GM23338 (cell line): ENCODE results near the gene TRAF5. TPM values are rescaled to one million over a fixed set of nuclear protein-coding genes. Genes with fewer than 3 reads are reported as not detected.

Experiments
- ATAC-seq: fragments of 200-7000 bp; cut with Tn5 transposase; 3 replicates; pipeline ENCODE4 v1.9.1; 2020
- DNase-seq: peaks from one replicate; pipeline ENCODE4 v3.0.0-alpha.2; 2015; ENCODE audit warnings: low spot score
- H2AFZ ChIP-seq: fragments of 200-600 bp; sonication (generic); 2 replicates; pipeline ENCODE4 v1.8.0; 2016; ENCODE audit warnings: antibody characterized with exemption, mild to moderate bottlenecking, moderate library complexity
- H3F3A ChIP-seq: fragments of 200-600 bp; sonication (generic); replicated peaks from 2 replicates; pipeline ENCODE4 v1.8.0; 2017; ENCODE audit warnings: antibody characterized with exemption, mixed run types, low read depth
- H3K27ac ChIP-seq: fragments of 200-600 bp; sonication (generic); 2 replicates; pipeline ENCODE4 v1.6.1; 2016; ENCODE audit warnings: low read depth
- H3K27me3 ChIP-seq: fragments of 200-600 bp; sonication (generic); 2 replicates; pipeline ENCODE4 v1.8.0; 2016; ENCODE audit warnings: mild to moderate bottlenecking, mixed run types, moderate library complexity; ENCODE audit not compliant: insufficient read depth
- H3K36me3 ChIP-seq: fragments of 200-600 bp; sonication (generic); 2 replicates; pipeline ENCODE4 v1.8.0; 2016; ENCODE audit warnings: mild to moderate bottlenecking; ENCODE audit not compliant: insufficient read depth
- H3K4me1 ChIP-seq: fragments of 200-600 bp; sonication (generic); 2 replicates; pipeline ENCODE4 v1.8.0; 2016; ENCODE audit warnings: mild to moderate bottlenecking, moderate library complexity; ENCODE audit not compliant: insufficient read depth
- H3K4me2 ChIP-seq: fragments of 200-600 bp; sonication (generic); 2 replicates; pipeline ENCODE4 v1.7.1; 2017; ENCODE audit warnings: mixed run types
- H3K4me3 ChIP-seq: fragments of 200-600 bp; sonication (generic); 2 replicates; pipeline ENCODE4 v1.6.1; 2016; ENCODE audit warnings: mixed run types
- H3K79me2 ChIP-seq: fragments of 200-600 bp; sonication (generic); replicated peaks from 2 replicates; pipeline ENCODE4 v1.8.0; 2017; ENCODE audit warnings: mild to moderate bottlenecking; ENCODE audit not compliant: insufficient read depth
- H3K9me2 ChIP-seq: fragments of 200-600 bp; sonication (generic); 2 replicates; pipeline ENCODE4 v1.8.0; 2017; ENCODE audit not compliant: insufficient read depth
- H4K20me1 ChIP-seq: fragments of 200-600 bp; sonication (generic); replicated peaks from 2 replicates; pipeline ENCODE4 v1.8.0; 2017; ENCODE audit warnings: mild to moderate bottlenecking; ENCODE audit not compliant: insufficient read depth
- H3K27ac Mint-ChIP-seq: 2 replicates; pipeline ENCODE4 v1.8.0; 2020; ENCODE audit warnings: inconsistent platforms, mild to moderate bottlenecking, moderate library complexity, mixed read lengths
- H3K27me3 Mint-ChIP-seq: 3 replicates; pipeline ENCODE4 v1.8.0; 2022; ENCODE audit warnings: low read depth, mild to moderate bottlenecking, moderate library complexity, mixed read lengths, inconsistent platforms; ENCODE audit not compliant: insufficient read depth, poor library complexity
- H3K36me3 Mint-ChIP-seq: 3 replicates; pipeline ENCODE4 v1.8.0; 2021; ENCODE audit warnings: low read depth, mild to moderate bottlenecking, inconsistent platforms, moderate library complexity, mixed read lengths
- H3K4me1 Mint-ChIP-seq: 3 replicates; pipeline ENCODE4 v1.8.0; 2020; ENCODE audit warnings: mild to moderate bottlenecking, inconsistent platforms, mixed read lengths
- H3K4me3 Mint-ChIP-seq: 3 replicates; pipeline ENCODE4 v1.8.0; 2021; ENCODE audit warnings: moderate library complexity, mild to moderate bottlenecking, inconsistent platforms, mixed read lengths
- H3K9me3 Mint-ChIP-seq: 3 replicates; pipeline ENCODE4 v1.8.0; 2020; ENCODE audit warnings: moderate library complexity, mild to moderate bottlenecking, inconsistent platforms, mixed read lengths
- CREB1 ChIP-seq: fragments of 250-450 bp; sonication (Bioruptor Pico); IDR thresholded peaks from 2 replicates; pipeline ENCODE4 v1.5.0; 2020; ENCODE audit warnings: low read depth, mild to moderate bottlenecking, moderate library complexity
- EZH2 ChIP-seq: fragments of 200-600 bp; sonication (generic); IDR thresholded peaks from one replicate; pipeline ENCODE4 v1.8.0; 2017; ENCODE audit warnings: antibody characterized with exemption, mild to moderate bottlenecking, low read depth; ENCODE audit not compliant: unreplicated experiment
- EZH2phosphoT487 ChIP-seq: fragments of 200-600 bp; sonication (generic); IDR thresholded peaks from one replicate; pipeline ENCODE4 v1.8.1; 2018; ENCODE audit warnings: antibody characterized with exemption; ENCODE audit not compliant: unreplicated experiment
- JUNB ChIP-seq: IDR thresholded peaks from one replicate; pipeline ENCODE4 v1.6.1; 2016; ENCODE audit warnings: antibody characterized with exemption; ENCODE audit not compliant: unreplicated experiment
- POLR2AphosphoS5 ChIP-seq: IDR thresholded peaks from 2 replicates; pipeline ENCODE4 v1.6.1; 2016; ENCODE audit warnings: antibody characterized with exemption, low read depth
- STAT1 ChIP-seq: IDR thresholded peaks from one replicate; pipeline ENCODE4 v1.6.1; 2016; ENCODE audit warnings: antibody characterized with exemption; ENCODE audit not compliant: unreplicated experiment
- ZNF114 ChIP-seq: fragments of 250-450 bp; sonication (Bioruptor Pico); IDR thresholded peaks from 2 replicates; pipeline ENCODE4 v1.5.0; 2020; ENCODE audit warnings: mild to moderate bottlenecking, moderate library complexity
- ZNF331 ChIP-seq: fragments of 250-450 bp; sonication (Bioruptor Pico); IDR thresholded peaks from 2 replicates; pipeline ENCODE4 v1.5.0; 2020; ENCODE audit warnings: low read depth, mild to moderate bottlenecking, moderate library complexity
- polyA plus RNA-seq: library from polyadenylated mRNA; unstranded; fragments of >200 nt; fragmentation: Nextera tagmentation; extraction: Ambion mirVana; gene quantifications from 2 replicates; pipeline ENCODE4 v1.2.1, GENCODE V29; 2016
- total RNA-seq: library from RNA; depleted of rRNA; stranded (reverse); fragments of >200 nt; shearing (Covaris generic); gene quantifications from 2 replicates; pipeline ENCODE4 v1.2.3, GENCODE V29; 2014
- TF ChIP-seq, protein P1 (sequence below): IDR thresholded peaks from one replicate; pipeline ENCODE4 v1.6.1; 2018; ENCODE audit warnings: antibody characterized with exemption; ENCODE audit not compliant: unreplicated experiment
- TF ChIP-seq, protein P2 (sequence below), 2 experiments: fragments of 200-600 bp in 1 of 2; sonication (generic) in 1 of 2; conservative IDR thresholded peaks; 2 replicates each; pipeline versions ENCODE4 v1.5.1 to v1.6.1; 2016 to 2017; ENCODE audit warnings: antibody characterized with exemption in 2 of 2, low read depth in 2 of 2, mild to moderate bottlenecking in 2 of 2, moderate library complexity in 1 of 2
- TF ChIP-seq, protein P3 (sequence below): fragments of 250-450 bp; sonication (Bioruptor Pico); IDR thresholded peaks from 2 replicates; pipeline ENCODE4 v1.5.0; 2020; ENCODE audit warnings: mild to moderate bottlenecking, moderate library complexity

Gene TRAF5
- total and polyA plus RNA-seq, 2 experiments from 2014 or later = 9.2 to 18.9 TPM

- Mint-ChIP-seq H3K27me3 (no peaks in the 10 kb centered on the region), H3K36me3 (peaks cover 9% of the 10 kb centered on the region; the same call in 2 of the 3 replicates), H3K4me3 (no peak overlapping the region), H3K4me1 (no peaks in the 10 kb centered on the region), H3K27ac (no peak overlapping the region), H3K9me3 (no peaks in the 10 kb centered on the region)
- DNase-seq = no peak
- no peak for TF ChIP-seq CREB1 (CRISPR knock-in tag)
- no peak for TF ChIP-seq EZH2
- TF ChIP-seq, protein P1, sequence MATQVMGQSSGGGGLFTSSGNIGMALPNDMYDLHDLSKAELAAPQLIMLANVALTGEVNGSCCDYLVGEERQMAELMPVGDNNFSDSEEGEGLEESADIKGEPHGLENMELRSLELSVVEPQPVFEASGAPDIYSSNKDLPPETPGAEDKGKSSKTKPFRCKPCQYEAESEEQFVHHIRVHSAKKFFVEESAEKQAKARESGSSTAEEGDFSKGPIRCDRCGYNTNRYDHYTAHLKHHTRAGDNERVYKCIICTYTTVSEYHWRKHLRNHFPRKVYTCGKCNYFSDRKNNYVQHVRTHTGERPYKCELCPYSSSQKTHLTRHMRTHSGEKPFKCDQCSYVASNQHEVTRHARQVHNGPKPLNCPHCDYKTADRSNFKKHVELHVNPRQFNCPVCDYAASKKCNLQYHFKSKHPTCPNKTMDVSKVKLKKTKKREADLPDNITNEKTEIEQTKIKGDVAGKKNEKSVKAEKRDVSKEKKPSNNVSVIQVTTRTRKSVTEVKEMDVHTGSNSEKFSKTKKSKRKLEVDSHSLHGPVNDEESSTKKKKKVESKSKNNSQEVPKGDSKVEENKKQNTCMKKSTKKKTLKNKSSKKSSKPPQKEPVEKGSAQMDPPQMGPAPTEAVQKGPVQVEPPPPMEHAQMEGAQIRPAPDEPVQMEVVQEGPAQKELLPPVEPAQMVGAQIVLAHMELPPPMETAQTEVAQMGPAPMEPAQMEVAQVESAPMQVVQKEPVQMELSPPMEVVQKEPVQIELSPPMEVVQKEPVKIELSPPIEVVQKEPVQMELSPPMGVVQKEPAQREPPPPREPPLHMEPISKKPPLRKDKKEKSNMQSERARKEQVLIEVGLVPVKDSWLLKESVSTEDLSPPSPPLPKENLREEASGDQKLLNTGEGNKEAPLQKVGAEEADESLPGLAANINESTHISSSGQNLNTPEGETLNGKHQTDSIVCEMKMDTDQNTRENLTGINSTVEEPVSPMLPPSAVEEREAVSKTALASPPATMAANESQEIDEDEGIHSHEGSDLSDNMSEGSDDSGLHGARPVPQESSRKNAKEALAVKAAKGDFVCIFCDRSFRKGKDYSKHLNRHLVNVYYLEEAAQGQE = no peak
- TF ChIP-seq ZNF114 = no peak
- TF ChIP-seq, protein P2, sequence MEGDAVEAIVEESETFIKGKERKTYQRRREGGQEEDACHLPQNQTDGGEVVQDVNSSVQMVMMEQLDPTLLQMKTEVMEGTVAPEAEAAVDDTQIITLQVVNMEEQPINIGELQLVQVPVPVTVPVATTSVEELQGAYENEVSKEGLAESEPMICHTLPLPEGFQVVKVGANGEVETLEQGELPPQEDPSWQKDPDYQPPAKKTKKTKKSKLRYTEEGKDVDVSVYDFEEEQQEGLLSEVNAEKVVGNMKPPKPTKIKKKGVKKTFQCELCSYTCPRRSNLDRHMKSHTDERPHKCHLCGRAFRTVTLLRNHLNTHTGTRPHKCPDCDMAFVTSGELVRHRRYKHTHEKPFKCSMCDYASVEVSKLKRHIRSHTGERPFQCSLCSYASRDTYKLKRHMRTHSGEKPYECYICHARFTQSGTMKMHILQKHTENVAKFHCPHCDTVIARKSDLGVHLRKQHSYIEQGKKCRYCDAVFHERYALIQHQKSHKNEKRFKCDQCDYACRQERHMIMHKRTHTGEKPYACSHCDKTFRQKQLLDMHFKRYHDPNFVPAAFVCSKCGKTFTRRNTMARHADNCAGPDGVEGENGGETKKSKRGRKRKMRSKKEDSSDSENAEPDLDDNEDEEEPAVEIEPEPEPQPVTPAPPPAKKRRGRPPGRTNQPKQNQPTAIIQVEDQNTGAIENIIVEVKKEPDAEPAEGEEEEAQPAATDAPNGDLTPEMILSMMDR (conservative IDR thresholded peaks at IDR 0.05; ENCODE audit: low read depth in 2 of 2) = no peak
- TF ChIP-seq STAT1 = no peak
- Histone ChIP-seq H3K9me2 (no peaks in the 10 kb centered on the region), H4K20me1 (no peaks in the 10 kb centered on the region; the same call in 1 of the 2 replicates), H3F3A (no peaks in the 10 kb centered on the region), H2AFZ (no peak overlapping the region), H3K27ac (no peak overlapping the region), H3K4me1 (no peaks in the 10 kb centered on the region), H3K79me2 (no peaks in the 10 kb centered on the region), H3K36me3 (peaks cover under 1% of the 10 kb centered on the region; the same call in 1 of the 2 replicates), H3K27me3 (no peaks in the 10 kb centered on the region), H3K4me2 (no peak overlapping the region), H3K4me3 (no peak overlapping the region)
- ATAC-seq = no peak
Measured at GRCh38 chr1:211361202-211361601, 34.6 kb downstream of the TRAF5 start.

- no peak for DNase-seq
- TF ChIP-seq ZNF331 (CRISPR knock-in tag) = no peak
- TF ChIP-seq JUNB = no peak
- TF ChIP-seq CREB1 (CRISPR knock-in tag) = no peak
- no peak for TF ChIP-seq EZH2phosphoT487
- no peak for TF ChIP-seq STAT1
- no peak for TF ChIP-seq POLR2AphosphoS5
- TF ChIP-seq, protein P3, sequence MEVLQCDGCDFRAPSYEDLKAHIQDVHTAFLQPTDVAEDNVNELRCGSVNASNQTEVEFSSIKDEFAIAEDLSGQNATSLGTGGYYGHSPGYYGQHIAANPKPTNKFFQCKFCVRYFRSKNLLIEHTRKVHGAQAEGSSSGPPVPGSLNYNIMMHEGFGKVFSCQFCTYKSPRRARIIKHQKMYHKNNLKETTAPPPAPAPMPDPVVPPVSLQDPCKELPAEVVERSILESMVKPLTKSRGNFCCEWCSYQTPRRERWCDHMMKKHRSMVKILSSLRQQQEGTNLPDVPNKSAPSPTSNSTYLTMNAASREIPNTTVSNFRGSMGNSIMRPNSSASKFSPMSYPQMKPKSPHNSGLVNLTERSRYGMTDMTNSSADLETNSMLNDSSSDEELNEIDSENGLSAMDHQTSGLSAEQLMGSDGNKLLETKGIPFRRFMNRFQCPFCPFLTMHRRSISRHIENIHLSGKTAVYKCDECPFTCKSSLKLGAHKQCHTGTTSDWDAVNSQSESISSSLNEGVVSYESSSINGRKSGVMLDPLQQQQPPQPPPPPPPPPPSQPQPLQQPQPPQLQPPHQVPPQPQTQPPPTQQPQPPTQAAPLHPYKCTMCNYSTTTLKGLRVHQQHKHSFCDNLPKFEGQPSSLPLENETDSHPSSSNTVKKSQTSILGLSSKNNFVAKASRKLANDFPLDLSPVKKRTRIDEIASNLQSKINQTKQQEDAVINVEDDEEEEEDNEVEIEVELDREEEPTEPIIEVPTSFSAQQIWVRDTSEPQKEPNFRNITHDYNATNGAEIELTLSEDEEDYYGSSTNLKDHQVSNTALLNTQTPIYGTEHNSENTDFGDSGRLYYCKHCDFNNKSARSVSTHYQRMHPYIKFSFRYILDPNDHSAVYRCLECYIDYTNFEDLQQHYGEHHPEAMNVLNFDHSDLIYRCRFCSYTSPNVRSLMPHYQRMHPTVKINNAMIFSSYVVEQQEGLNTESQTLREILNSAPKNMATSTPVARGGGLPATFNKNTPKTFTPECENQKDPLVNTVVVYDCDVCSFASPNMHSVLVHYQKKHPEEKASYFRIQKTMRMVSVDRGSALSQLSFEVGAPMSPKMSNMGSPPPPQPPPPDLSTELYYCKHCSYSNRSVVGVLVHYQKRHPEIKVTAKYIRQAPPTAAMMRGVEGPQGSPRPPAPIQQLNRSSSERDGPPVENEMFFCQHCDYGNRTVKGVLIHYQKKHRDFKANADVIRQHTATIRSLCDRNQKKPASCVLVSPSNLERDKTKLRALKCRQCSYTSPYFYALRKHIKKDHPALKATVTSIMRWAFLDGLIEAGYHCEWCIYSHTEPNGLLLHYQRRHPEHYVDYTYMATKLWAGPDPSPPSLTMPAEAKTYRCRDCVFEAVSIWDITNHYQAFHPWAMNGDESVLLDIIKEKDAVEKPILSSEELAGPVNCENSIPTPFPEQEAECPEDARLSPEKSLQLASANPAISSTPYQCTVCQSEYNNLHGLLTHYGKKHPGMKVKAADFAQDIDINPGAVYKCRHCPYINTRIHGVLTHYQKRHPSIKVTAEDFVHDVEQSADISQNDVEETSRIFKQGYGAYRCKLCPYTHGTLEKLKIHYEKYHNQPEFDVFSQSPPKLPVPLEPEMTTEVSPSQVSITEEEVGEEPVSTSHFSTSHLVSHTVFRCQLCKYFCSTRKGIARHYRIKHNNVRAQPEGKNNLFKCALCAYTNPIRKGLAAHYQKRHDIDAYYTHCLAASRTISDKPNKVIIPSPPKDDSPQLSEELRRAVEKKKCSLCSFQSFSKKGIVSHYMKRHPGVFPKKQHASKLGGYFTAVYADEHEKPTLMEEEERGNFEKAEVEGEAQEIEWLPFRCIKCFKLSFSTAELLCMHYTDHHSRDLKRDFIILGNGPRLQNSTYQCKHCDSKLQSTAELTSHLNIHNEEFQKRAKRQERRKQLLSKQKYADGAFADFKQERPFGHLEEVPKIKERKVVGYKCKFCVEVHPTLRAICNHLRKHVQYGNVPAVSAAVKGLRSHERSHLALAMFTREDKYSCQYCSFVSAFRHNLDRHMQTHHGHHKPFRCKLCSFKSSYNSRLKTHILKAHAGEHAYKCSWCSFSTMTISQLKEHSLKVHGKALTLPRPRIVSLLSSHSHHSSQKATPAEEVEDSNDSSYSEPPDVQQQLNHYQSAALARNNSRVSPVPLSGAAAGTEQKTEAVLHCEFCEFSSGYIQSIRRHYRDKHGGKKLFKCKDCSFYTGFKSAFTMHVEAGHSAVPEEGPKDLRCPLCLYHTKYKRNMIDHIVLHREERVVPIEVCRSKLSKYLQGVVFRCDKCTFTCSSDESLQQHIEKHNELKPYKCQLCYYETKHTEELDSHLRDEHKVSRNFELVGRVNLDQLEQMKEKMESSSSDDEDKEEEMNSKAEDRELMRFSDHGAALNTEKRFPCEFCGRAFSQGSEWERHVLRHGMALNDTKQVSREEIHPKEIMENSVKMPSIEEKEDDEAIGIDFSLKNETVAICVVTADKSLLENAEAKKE (CRISPR knock-in tag) = no peak
- no peak for TF ChIP-seq EZH2
Measured at GRCh38 chr1:211369640-211370039, 43.0 kb downstream of the TRAF5 start.

More at GRCh38 chr1:211369640-211370039, 43.0 kb downstream of the TRAF5 start:
- Mint-ChIP-seq H3K4me1 (peaks cover 9% of the 10 kb centered on the region; the same call in 2 of the 3 replicates), H3K27ac (no peak overlapping the region; the same call in 1 of the 2 replicates), H3K9me3 (no peaks in the 10 kb centered on the region), H3K36me3 (peaks cover 7% of the 10 kb centered on the region; the same call in 1 of the 3 replicates), H3K4me3 (no peak overlapping the region), H3K27me3 (peaks cover 3% of the 10 kb centered on the region)
- no peaks in the 10 kb centered on the region for H3K27me3 ChIP-seq
- H2AFZ ChIP-seq = no peak overlapping the region
- no peak overlapping the region for H3K27ac ChIP-seq
- no peak for ATAC-seq
- H3K4me2 ChIP-seq = no peak overlapping the region
- H3K36me3 ChIP-seq = peaks cover 3% of the 10 kb centered on the region; the same call in 1 of the 2 replicates
- H3F3A ChIP-seq = no peaks in the 10 kb centered on the region
- peaks cover under 1% of the 10 kb centered on the region; the same call in 1 of the 2 replicates for H3K4me1 ChIP-seq
- H3K79me2 ChIP-seq = no peaks in the 10 kb centered on the region
- H4K20me1 ChIP-seq = no peaks in the 10 kb centered on the region
- H3K4me3 ChIP-seq = no peak overlapping the region
- no peaks in the 10 kb centered on the region for H3K9me2 ChIP-seq
